Neuronal stem cell (in vitro differentiated cells): ENCODE measurements around the gene TBC1D4.

Experiments used
- DNase-seq: peaks from one replicate; pipeline ENCODE4 v3.0.0-alpha.2; 2013; ENCODE audit warnings: low spot score
- H2AFZ ChIP-seq: one replicate; pipeline ENCODE4 v1.6.1; 2013; ENCODE audit warnings: mild to moderate bottlenecking, low read length, inconsistent platforms
- H2AK5ac ChIP-seq: 2 replicates; pipeline ENCODE4 v1.6.1; 2013; ENCODE audit warnings: low read depth, mild to moderate bottlenecking, inconsistent platforms, low read length, moderate library complexity, mixed read lengths
- H2BK120ac ChIP-seq: 2 replicates; pipeline ENCODE4 v1.6.1; 2013; ENCODE audit warnings: low read depth, mild to moderate bottlenecking, inconsistent platforms, low read length, moderate library complexity, mixed read lengths
- H2BK12ac ChIP-seq: one replicate; pipeline ENCODE4 v1.6.1; 2013; ENCODE audit warnings: low read length, inconsistent platforms
- H2BK15ac ChIP-seq: 2 replicates; pipeline ENCODE4 v1.6.1; 2013; ENCODE audit warnings: mild to moderate bottlenecking, low read length, inconsistent platforms, mixed read lengths
- H2BK5ac ChIP-seq: one replicate; pipeline ENCODE4 v1.6.1; 2013; ENCODE audit warnings: inconsistent platforms, mild to moderate bottlenecking, low read length, moderate library complexity
- H3K14ac ChIP-seq: one replicate; pipeline ENCODE4 v1.6.1; 2013; ENCODE audit warnings: low read length, inconsistent platforms
- H3K18ac ChIP-seq: 2 replicates; pipeline ENCODE4 v1.6.1; 2013; ENCODE audit warnings: low read length, inconsistent platforms
- H3K23ac ChIP-seq: 2 replicates; pipeline ENCODE4 v1.6.1; 2013; ENCODE audit warnings: low read depth, mild to moderate bottlenecking, mixed read lengths, low read length, inconsistent platforms; ENCODE audit not compliant: poor library complexity
- H3K27ac ChIP-seq: replicated peaks from 3 replicates; pipeline ENCODE4 v1.5.1; 2013; ENCODE audit warnings: low read length, inconsistent platforms
- H3K27me3 ChIP-seq, 3 experiments: 2 replicates each; pipeline ENCODE4 v1.6.1; 2013; ENCODE audit warnings: low read length in 3 of 3, mild to moderate bottlenecking in 2 of 3, inconsistent platforms in 1 of 3, low read depth in 1 of 3, mixed read lengths in 1 of 3, moderate library complexity in 1 of 3; ENCODE audit not compliant: control insufficient read depth in 3 of 3, insufficient read depth in 3 of 3
- H3K36me3 ChIP-seq, 2 donors: replicated peaks in 1 of 2; 2 replicates each; pipeline ENCODE4 v1.6.1; 2013; ENCODE audit warnings: low read length in 2 of 2; ENCODE audit not compliant: control insufficient read depth in 2 of 2, insufficient read depth in 2 of 2
- H3K4ac ChIP-seq: 2 replicates; pipeline ENCODE4 v1.6.1; 2013; ENCODE audit warnings: inconsistent platforms, mild to moderate bottlenecking, low read length, moderate library complexity
- H3K4me1 ChIP-seq, 2 donors: 1 replicate in 1 of 2; 2 replicates in 1 of 2; pipeline ENCODE4 v1.6.1; 2013; ENCODE audit warnings: low read length in 2 of 2, low read depth in 1 of 2; ENCODE audit not compliant: control insufficient read depth in 2 of 2, insufficient read depth in 1 of 2
- H3K4me2 ChIP-seq: one replicate; pipeline ENCODE4 v1.6.1; 2013; ENCODE audit warnings: mild to moderate bottlenecking, low read length, inconsistent platforms; ENCODE audit not compliant: insufficient read depth, poor library complexity, severe bottlenecking
- H3K4me3 ChIP-seq, 2 donors: 2 replicates each; pipeline ENCODE4 v1.5.1; 2013; ENCODE audit warnings: low read length in 2 of 2, mild to moderate bottlenecking in 2 of 2, inconsistent platforms in 1 of 2, moderate library complexity in 1 of 2
- H3K79me1 ChIP-seq: one replicate; pipeline ENCODE4 v1.6.1; 2013; ENCODE audit warnings: low read depth, mild to moderate bottlenecking, inconsistent platforms, low read length, moderate library complexity
- H3K9ac ChIP-seq: one replicate; pipeline ENCODE4 v1.6.1; 2013; ENCODE audit warnings: mild to moderate bottlenecking, low read depth, low read length, inconsistent platforms; ENCODE audit not compliant: poor library complexity
- H3K9me3 ChIP-seq, 2 donors: replicated peaks in 1 of 2; 2 replicates each; pipeline versions ENCODE3 to v1.6.1; 2013; ENCODE audit warnings: low read length in 2 of 2, mild to moderate bottlenecking in 2 of 2, inconsistent platforms in 1 of 2, low read depth in 1 of 2, mixed read lengths in 1 of 2, moderate library complexity in 1 of 2; ENCODE audit not compliant: control insufficient read depth in 2 of 2, insufficient read depth in 1 of 2
- H4K8ac ChIP-seq: one replicate; pipeline ENCODE4 v1.6.1; 2013; ENCODE audit warnings: low read depth, mild to moderate bottlenecking, inconsistent platforms, low read length, moderate library complexity
- H4K91ac ChIP-seq: one replicate; pipeline ENCODE4 v1.6.1; 2013; ENCODE audit warnings: low read length, low read depth, mild to moderate bottlenecking, inconsistent platforms; ENCODE audit not compliant: poor library complexity
- WGBS, 2 donors: extraction: QIAGEN DNeasy Blood & Tissue Kit; methylation state at CpG; one replicate each; pipeline ENCODE4 v1.1.7; 2013; ENCODE audit warnings: missing lambda C conversion rate in 2 of 2, mixed read lengths in 1 of 2; ENCODE audit not compliant: insufficient read length in 2 of 2, insufficient replicate concordance in 1 of 2; ENCODE audit errors: extremely low coverage in 2 of 2; 5-methylcytosine and 5-hydroxymethylcytosine counted together

Gene TBC1D4

DNA sequence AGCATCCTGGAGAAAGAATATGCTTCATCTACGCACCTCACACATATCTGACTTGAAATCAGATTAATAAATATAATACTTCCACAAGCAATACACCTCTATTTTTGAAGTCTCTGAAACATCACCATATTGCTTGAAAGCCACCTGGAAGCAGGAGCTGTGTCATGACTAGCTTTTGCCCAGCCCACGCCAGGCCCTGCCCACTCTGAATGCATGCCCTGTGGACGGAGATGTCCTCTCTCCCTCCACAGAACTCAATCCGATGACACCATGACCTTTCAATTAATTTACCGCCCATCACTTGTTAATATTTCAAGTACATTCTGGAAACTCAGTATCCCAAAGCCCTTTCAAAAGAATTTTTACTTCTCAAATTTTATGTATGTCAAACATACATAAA is 108.0 kb downstream of the TBC1D4 start:
- Histone ChIP-seq H3K23ac (no peak overlapping the region), H2BK5ac (no peak overlapping the region), H2BK15ac (no peak overlapping the region), H3K27me3 (no peaks in the 10 kb centered on the region), H3K4me2 (no peak overlapping the region), H3K4me1 (peaks cover 5 to 11% of the 10 kb centered on the region in 2 donors), H3K36me3 (no peaks in the 10 kb centered on the region), H2AK5ac (no peak overlapping the region), H3K4ac (no peak overlapping the region), H4K91ac (no peak overlapping the region), H3K4me3 (no peak overlapping the region), H2BK120ac (no peak overlapping the region), H2BK12ac (no peak overlapping the region), H3K18ac (no peak overlapping the region), H3K9me3 (no peaks in the 10 kb centered on the region), H3K27ac (no peak overlapping the region), H3K14ac (no peak overlapping the region), H4K8ac (no peak overlapping the region), H3K9ac (no peak overlapping the region), H3K79me1 (no peaks in the 10 kb centered on the region), H2AFZ (no peak overlapping the region)
- no peak for DNase-seq
- WGBS, 2 donors = no CpG with 5 or more reads among the region's 5 CpGs

DNA sequence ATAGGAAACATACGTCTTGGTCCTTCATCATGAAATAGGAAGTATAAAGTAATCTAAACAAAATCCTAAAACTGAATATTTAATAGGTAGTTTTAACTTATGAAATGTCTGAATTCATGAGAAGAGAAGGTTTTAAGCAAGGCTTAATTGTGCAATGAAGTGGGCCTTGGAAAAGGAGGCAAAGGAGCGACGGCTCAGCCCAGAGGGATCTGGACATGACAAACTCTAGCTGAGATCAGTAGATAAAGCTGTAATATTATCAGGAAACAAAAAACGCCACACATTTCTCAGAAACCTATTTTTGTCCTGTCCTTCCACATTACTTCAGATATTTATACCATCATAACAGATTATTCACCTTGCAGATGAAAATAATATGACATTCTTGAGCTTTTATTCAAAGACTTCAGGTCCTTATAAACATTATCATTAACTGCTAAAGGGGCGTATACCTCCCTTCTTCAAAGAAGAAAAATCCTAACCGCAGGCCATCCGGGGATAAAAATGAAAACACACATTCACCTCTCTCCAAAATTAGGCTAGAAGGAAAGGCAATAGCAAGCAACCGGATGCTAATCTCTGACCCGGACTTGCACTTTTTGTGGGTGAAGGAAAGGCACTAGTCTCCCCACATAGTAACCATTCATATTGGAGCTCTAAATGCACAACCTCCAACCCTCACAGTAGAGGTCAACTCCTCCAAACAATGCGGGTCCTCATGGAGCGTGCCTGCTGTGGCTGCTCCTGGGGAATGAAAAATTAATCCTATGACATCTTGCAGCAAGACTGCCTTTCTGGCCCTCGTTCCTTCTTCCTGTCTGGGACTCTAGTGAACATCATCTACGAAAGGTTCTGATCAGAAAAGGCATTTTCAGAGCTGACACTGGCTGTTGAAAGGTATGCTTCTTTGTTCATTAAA is 108.8 kb downstream of the TBC1D4 start:
- no peak overlapping the region for H2BK15ac ChIP-seq
- DNase-seq = no peak
- H3K4ac ChIP-seq = no peak overlapping the region
- no peak overlapping the region for H2BK5ac ChIP-seq
- WGBS, 2 donors = no CpG with 5 or more reads among the region's 13 CpGs
- no peak overlapping the region for H3K27ac ChIP-seq
- no peaks in the 10 kb centered on the region for H3K27me3 ChIP-seq
- H3K79me1 ChIP-seq = no peaks in the 10 kb centered on the region
- no peak overlapping the region for H3K9ac ChIP-seq
- H3K36me3 ChIP-seq = no peaks in the 10 kb centered on the region
- H3K4me1 ChIP-seq = peaks cover 5 to 11% of the 10 kb centered on the region in 2 donors
- H3K4me2 ChIP-seq = no peak overlapping the region
- no peak overlapping the region for H3K4me3 ChIP-seq
- H2AFZ ChIP-seq = no peak overlapping the region
- H3K23ac ChIP-seq = no peak overlapping the region
- no peak overlapping the region for H2BK12ac ChIP-seq
- H4K8ac ChIP-seq = no peak overlapping the region
- H2AK5ac ChIP-seq = no peak overlapping the region
- no peak overlapping the region for H3K18ac ChIP-seq
- H4K91ac ChIP-seq = no peak overlapping the region
- H2BK120ac ChIP-seq = no peak overlapping the region
- H3K9me3 ChIP-seq = no peaks in the 10 kb centered on the region
- H3K14ac ChIP-seq = no peak overlapping the region

DNA sequence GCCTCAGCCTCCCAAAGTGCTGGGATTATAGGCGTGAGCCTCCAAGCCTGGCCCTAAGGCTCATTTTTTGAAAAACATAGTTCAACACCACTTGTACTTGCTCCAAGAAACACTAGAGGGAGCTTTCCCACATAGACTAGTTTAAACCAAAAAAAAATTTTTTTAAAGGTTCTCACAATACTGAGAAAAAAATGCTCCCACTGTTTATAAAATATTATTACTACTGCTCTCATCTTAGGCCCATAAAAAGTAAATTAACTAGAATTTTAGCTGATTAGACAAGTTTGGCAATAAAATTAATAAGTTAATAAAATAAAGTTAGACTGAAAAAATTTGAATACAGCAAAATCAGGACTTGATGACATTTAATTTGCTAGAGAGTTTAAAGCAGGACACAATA is 109.5 kb downstream of the TBC1D4 start:
- Histone ChIP-seq H4K8ac (no peak overlapping the region), H3K4me2 (no peak overlapping the region), H3K4ac (no peak overlapping the region), H2AFZ (no peak overlapping the region), H2BK120ac (no peak overlapping the region), H3K14ac (no peak overlapping the region), H3K9ac (no peak overlapping the region), H3K4me3 (no peak overlapping the region), H3K23ac (no peak overlapping the region), H2BK12ac (no peak overlapping the region), H4K91ac (no peak overlapping the region), H2AK5ac (no peak overlapping the region), H3K27me3 (no peaks in the 10 kb centered on the region), H3K4me1 (peaks cover 5 to 11% of the 10 kb centered on the region in 2 donors), H3K36me3 (no peaks in the 10 kb centered on the region), H2BK15ac (no peak overlapping the region), H3K27ac (no peak overlapping the region), H3K18ac (no peak overlapping the region), H2BK5ac (no peak overlapping the region), H3K9me3 (no peaks in the 10 kb centered on the region), H3K79me1 (no peaks in the 10 kb centered on the region)
- WGBS, 2 donors = no CpG with 5 or more reads among the region's 1 CpG
- peak; percentile 23 for DNase-seq

DNA sequence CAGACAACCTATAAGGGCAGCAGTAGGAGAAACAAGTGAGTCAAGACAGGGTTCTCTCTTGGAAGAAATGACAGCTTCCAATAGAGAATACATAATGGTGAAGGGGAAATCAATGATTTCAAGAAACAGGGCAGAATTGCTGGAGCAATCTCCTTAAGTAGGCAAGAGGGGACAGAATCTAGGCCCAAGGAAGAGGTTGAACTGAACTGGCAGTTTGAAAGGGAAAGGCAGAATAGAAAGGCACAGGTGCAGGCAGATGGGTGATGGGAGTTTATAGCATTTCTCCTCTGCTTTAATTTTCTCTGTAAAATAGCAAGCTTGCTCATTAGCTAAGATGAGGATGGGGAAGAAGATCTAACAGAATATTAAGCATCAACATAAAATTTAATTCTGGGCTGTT is 110.8 kb downstream of the TBC1D4 start:
- Histone ChIP-seq H2AK5ac (no peak overlapping the region), H3K9ac (peak overlapping the region; percentile 37), H3K4me3 (no peak overlapping the region), H3K79me1 (no peaks in the 10 kb centered on the region), H4K8ac (no peak overlapping the region), H3K27ac (no peak overlapping the region), H4K91ac (no peak overlapping the region), H3K18ac (no peak overlapping the region), H3K9me3 (no peaks in the 10 kb centered on the region), H2AFZ (no peak overlapping the region), H3K36me3 (no peaks in the 10 kb centered on the region), H3K4me2 (no peak overlapping the region), H3K4me1 (peaks cover 5 to 11% of the 10 kb centered on the region in 2 donors), H3K27me3 (no peaks in the 10 kb centered on the region), H2BK15ac (no peak overlapping the region), H3K14ac (no peak overlapping the region), H2BK12ac (no peak overlapping the region), H2BK5ac (no peak overlapping the region), H2BK120ac (no peak overlapping the region), H3K23ac (no peak overlapping the region), H3K4ac (no peak overlapping the region)
- no peak for DNase-seq
